K562 (cell line): ENCODE results near the gene BTBD17. TPM values are rescaled to one million over a fixed set of nuclear protein-coding genes. Genes with fewer than 3 reads are reported as not detected.

Experiments
- ATAC-seq: fragments of 200-7000 bp; cut with Tn5 transposase; 3 replicates; pipeline ENCODE4 v1.9.1; 2020; ENCODE audit warnings: moderate library complexity
- BruUV-seq: library from RNA; stranded (reverse); fragments of 400-500 nt; replicated peaks from 2 replicates; lab custom pipeline; 2021; lab: Mats Ljungman, UMichigan
- CTCF ChIA-PET: fragments of 300-600 bp; formaldehyde crosslinking; extraction: SDS; loops from one replicate; lab custom pipeline; 2021; ENCODE audit warnings: low intra/inter-chr PET ratio; lab: Yijun Ruan, JAX
- POLR2A ChIA-PET: fragments of 300-600, 350-650 bp; sonication (Branson Sonifier 250); formaldehyde crosslinking; extraction: SDS; loops from one replicate; lab custom pipeline; 2021; ENCODE audit warnings: antibody characterized with exemption, inconsistent platforms; lab: Yijun Ruan, JAX
- DNase-seq, 4 experiments: peaks; one replicate each; pipeline versions ENCODE4 v3.0.0 to v3.0.0-alpha.2; 2011 to 2018; ENCODE audit warnings: low spot score in 3 of 4, mixed read lengths in 3 of 4; ENCODE audit errors: extremely low read depth in 1 of 4
- FAIRE-seq: peaks from 2 replicates; lab custom pipeline; 2011; peaks lifted over from hg19 to GRCh38; lab: Jason Lieb, UNC
- H2AFZ ChIP-seq: 2 replicates; pipeline ENCODE4 v1.6.0; 2011; ENCODE audit warnings: low read depth, low read length, control low read depth, inconsistent platforms
- H3K27ac ChIP-seq: fragments of 200-600 bp; 3 replicates; pipeline ENCODE4 v1.8.0; 2011; ENCODE audit warnings: low read depth, mild to moderate bottlenecking, control low read depth, inconsistent platforms, low read length, moderate library complexity, mixed read lengths; ENCODE audit errors: extremely low read depth
- H3K27me3 ChIP-seq, 2 experiments: fragments of 300-600 bp in 1 of 2; 2 replicates in 1 of 2; 3 replicates in 1 of 2; pipeline versions ENCODE4 v1.6.0 to v1.8.0; 2011; ENCODE audit warnings: inconsistent platforms in 2 of 2, low read length in 2 of 2, mild to moderate bottlenecking in 1 of 2, mixed read lengths in 1 of 2, moderate library complexity in 1 of 2; ENCODE audit not compliant: control insufficient read depth in 2 of 2, insufficient read depth in 2 of 2
- H3K36me3 ChIP-seq: fragments of 300-600 bp; 3 replicates; pipeline ENCODE4 v1.8.0; 2011; ENCODE audit warnings: mild to moderate bottlenecking, low read length, inconsistent platforms; ENCODE audit not compliant: control insufficient read depth, insufficient read depth
- H3K4me1 ChIP-seq, 2 experiments: fragments of 200-600 bp in 1 of 2; replicated peaks in 1 of 2; 2 replicates in 1 of 2; 3 replicates in 1 of 2; pipeline versions ENCODE4 v1.5.1 to v1.8.0; 2011; ENCODE audit warnings: inconsistent platforms in 2 of 2, low read length in 2 of 2, mild to moderate bottlenecking in 1 of 2, mixed read lengths in 1 of 2, moderate library complexity in 1 of 2; ENCODE audit not compliant: control insufficient read depth in 2 of 2, insufficient read depth in 2 of 2
- H3K4me2 ChIP-seq: 2 replicates; pipeline ENCODE4 v1.6.1; 2011; ENCODE audit warnings: low read length, control low read depth, inconsistent platforms, mixed read lengths; ENCODE audit not compliant: insufficient read depth
- H3K4me3 ChIP-seq: fragments of 200-600 bp; sonication (generic), shearing (Covaris generic); 2 replicates; pipeline ENCODE4 v1.5.1; 2016; ENCODE audit warnings: control low read depth, inconsistent platforms
- H3K79me2 ChIP-seq: fragments of 200-600 bp; 3 replicates; pipeline ENCODE4 v1.8.0; 2011; ENCODE audit warnings: low read length, inconsistent platforms; ENCODE audit not compliant: control insufficient read depth, insufficient read depth
- H3K9ac ChIP-seq, 2 experiments: 2 replicates each; pipeline versions ENCODE4 v1.6.0 to v1.6.1; 2011; ENCODE audit warnings: low read depth in 2 of 2, low read length in 2 of 2, control low read depth in 1 of 2, inconsistent platforms in 1 of 2, mild to moderate bottlenecking in 1 of 2, mixed read lengths in 1 of 2; ENCODE audit not compliant: insufficient read depth in 1 of 2
- H3K9me1 ChIP-seq: one replicate; pipeline ENCODE4 v1.6.0; 2011; ENCODE audit warnings: inconsistent platforms, mild to moderate bottlenecking, low read length, moderate library complexity; ENCODE audit not compliant: control insufficient read depth, insufficient read depth
- H3K9me3 ChIP-seq: replicated peaks from 2 replicates; pipeline ENCODE4 v1.5.1; 2011; ENCODE audit warnings: low read depth, low read length, inconsistent platforms; ENCODE audit not compliant: control insufficient read depth, insufficient read depth
- H4K20me1 ChIP-seq: replicated peaks from 2 replicates; pipeline ENCODE4 v1.6.1; 2011; ENCODE audit warnings: low read length, inconsistent platforms, mixed read lengths; ENCODE audit not compliant: control insufficient read depth, insufficient read depth
- CTBP1 ChIP-seq: fragments of 450-650 bp; IDR thresholded peaks from 2 replicates; pipeline ENCODE4 v1.6.1; 2016; ENCODE audit warnings: borderline replicate concordance
- EGR1 ChIP-seq: fragments of 450-650 bp; conservative IDR thresholded peaks from 2 replicates; pipeline ENCODE4 v1.6.1; 2017; ENCODE audit warnings: mild to moderate bottlenecking
- GABPB1 ChIP-seq: sonication (generic); formaldehyde crosslinking; IDR thresholded peaks from 2 replicates; pipeline ENCODE4 v1.8.0; 2022; ENCODE audit warnings: mild to moderate bottlenecking, missing genetic modification reagents
- GTF2F1 ChIP-seq: IDR thresholded peaks from 2 replicates; pipeline ENCODE4 v1.6.1; 2011; ENCODE audit warnings: low read depth, low read length, improper control_type of control experiment
- HDAC6 ChIP-seq: IDR thresholded peaks from 2 replicates; pipeline ENCODE4 v1.6.1; 2012; ENCODE audit warnings: low read depth, mild to moderate bottlenecking, control low read depth, inconsistent platforms, low read length, moderate library complexity
- MAZ ChIP-seq, 2 experiments: fragments of 450-650 bp in 1 of 2; sonication (generic) in 1 of 2; formaldehyde crosslinking; IDR thresholded peaks in 1 of 2; conservative IDR thresholded peaks in 1 of 2; 2 replicates each; pipeline versions ENCODE4 v1.4.0 to v1.5.0; 2020; ENCODE audit warnings: mild to moderate bottlenecking in 1 of 2, missing genetic modification reagents in 1 of 2
- MIER1 ChIP-seq: fragments of 450-650 bp; IDR thresholded peaks from 2 replicates; pipeline ENCODE4 v1.6.1; 2016; ENCODE audit warnings: antibody characterized with exemption, mild to moderate bottlenecking, low read depth
- ZNF121 ChIP-seq: sonication (generic); formaldehyde crosslinking; conservative IDR thresholded peaks from 2 replicates; pipeline ENCODE4 v1.8.0; 2022; ENCODE audit warnings: missing genetic modification reagents
- ZNF77 ChIP-seq: fragments of 250-450 bp; sonication (Bioruptor Pico); IDR thresholded peaks from 2 replicates; pipeline ENCODE4 v1.5.0; 2020
- WGBS: fragments of 100-300 bp; shearing (Covaris generic); methylation state at CpG from one replicate; pipeline ENCODE4 v1.1.6; 2016; ENCODE audit warnings: low coverage, mixed read lengths; ENCODE audit not compliant: insufficient coverage; ENCODE audit errors: missing lambda C conversion rate; 5-methylcytosine and 5-hydroxymethylcytosine counted together
- in situ Hi-C: fragments of 300-500 bp; cut with MboI; formaldehyde crosslinking; loops from 4 replicates; pipeline ENCODE4 v1.15.0; 2018; ENCODE audit warnings: inconsistent platforms, mixed read lengths
- intact Hi-C: fragments of 100-400 bp; cut with micrococcal nuclease; formaldehyde crosslinking; loops from 2 replicates; pipeline ENCODE4 v1.14.2; 2022
- polyA plus RNA-seq, 8 experiments: library from polyadenylated mRNA; depleted of rRNA in 4 of 8; stranded (reverse) in 5 of 8; unstranded in 3 of 8; fragments of >200 nt; fragmentation: Nextera tagmentation in 2 of 8; fragmentation: Illumina TruSeq in 1 of 8; extraction: Ambion mirVana in 2 of 8; extraction: Trizol in 1 of 8; gene quantifications; 2 replicates each; pipeline versions ENCODE4 v1.2.1 to v1.2.3, GENCODE V29; 2011 to 2014; ENCODE audit warnings: inconsistent platforms in 1 of 8, missing spikeins in 1 of 8
- total RNA-seq, 7 experiments: library from RNA; depleted of rRNA in 6 of 7; stranded (reverse); fragments of >200 nt in 6 of 7; fragmentation: Illumina TruSeq in 2 of 7; extraction: Trizol in 2 of 7; gene quantifications; 2 replicates each; pipeline versions ENCODE4 v1.2.1 to v1.2.3, GENCODE V29; 2011 to 2021; ENCODE audit warnings: low replicate concordance in 1 of 7
- TF ChIP-seq, protein P1 (sequence below): fragments of 250-450 bp; sonication (Bioruptor Pico); IDR thresholded peaks from 2 replicates; pipeline ENCODE4 v1.4.0; 2020; ENCODE audit warnings: mild to moderate bottlenecking, moderate library complexity, borderline replicate concordance
- TF ChIP-seq, protein P2 (sequence below): fragments of 450-650 bp; IDR thresholded peaks from 2 replicates; pipeline ENCODE4 v1.6.1; 2017; ENCODE audit warnings: antibody characterized with exemption
- TF ChIP-seq, protein P3 (sequence below): fragments of 200-800 bp; sonication (Bioruptor generic); IDR thresholded peaks from 2 replicates; pipeline ENCODE4 v1.6.1; 2017; ENCODE audit warnings: missing genetic modification characterization, missing compliant biosample characterization

The BTBD17 gene
- total and polyA plus RNA-seq, 9 of the 15 experiments (the other 6 are each of a cell fraction or from before 2014, with no cell fraction given): not detected

DNA sequence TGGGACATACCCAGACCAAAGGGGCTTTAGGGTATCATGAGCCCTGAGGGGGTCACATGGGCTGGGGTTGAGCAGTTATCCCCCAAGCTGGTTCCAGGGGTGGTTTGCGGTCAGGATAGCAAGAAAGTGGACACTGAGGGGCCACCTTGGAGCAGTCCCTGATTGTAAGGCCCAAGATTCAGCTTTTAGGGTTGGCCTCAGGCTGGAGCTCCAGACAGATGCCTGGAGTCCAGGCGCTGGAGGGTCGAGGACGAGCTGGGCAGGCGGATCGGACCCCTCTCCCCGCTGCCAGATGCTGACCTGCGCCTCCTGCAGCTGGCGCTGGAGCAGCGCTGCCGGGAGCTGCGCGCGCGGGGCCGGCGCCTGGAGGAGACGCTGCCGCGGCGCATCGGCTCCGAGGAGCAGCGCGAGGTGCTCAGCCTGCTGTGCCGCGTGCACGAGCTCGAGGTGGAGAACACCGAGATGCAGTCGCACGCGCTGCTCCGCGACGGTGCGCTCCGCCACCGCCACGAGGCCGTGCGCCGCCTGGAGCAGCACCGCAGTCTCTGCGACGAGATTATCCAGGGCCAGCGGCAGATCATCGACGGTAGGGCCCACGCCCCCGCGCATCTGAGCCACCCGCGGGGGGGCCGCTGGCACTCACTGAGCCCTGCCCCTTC, 10.0 kb downstream of the BTBD17 start:
- 3% methylated on average over 33 of the region's 55 CpGs for WGBS
- H3K27ac ChIP-seq: no peak overlapping the region
- H2AFZ ChIP-seq: no peak overlapping the region
- ChIA-PET CTCF (no interaction called here), POLR2A (interaction anchor here (0.9 to 1.3 kb wide), 2 partner anchors 46 to 147 kb away, joined by 3 to 6 read pairs; no protein-coding TSS in a partner anchor)
- no peaks in the 10 kb centered on the region for H3K79me2 ChIP-seq
- no TSS peak for BruUV-seq
- ATAC-seq: peak; percentile 62
- intact Hi-C loops (no loop called here), in situ Hi-C loops (loop anchor here (5.0 kb wide), 1 partner anchor 139 kb away; the partner anchor contains the start of gene TTYH2)
- no peak overlapping the region for H3K4me3 ChIP-seq
- H3K36me3 ChIP-seq: no peaks in the 10 kb centered on the region
- peaks cover 43 to 96% of the 10 kb centered on the region in 2 experiments for H3K27me3 ChIP-seq
- no peaks in the 10 kb centered on the region for H3K9me1 ChIP-seq
- FAIRE-seq: no peak
- DNase-seq: peak; percentile 31 to 48 (median 38)
- no peaks in the 10 kb centered on the region for H3K9me3 ChIP-seq
- H3K4me2 ChIP-seq: no peak overlapping the region
- peaks cover 0 to 36% of the 10 kb centered on the region in 2 experiments; a peak in 2 of 5 replicates for H3K4me1 ChIP-seq
- H4K20me1 ChIP-seq: peaks cover 7% of the 10 kb centered on the region; the same call in 1 of the 2 replicates
- no peak overlapping the region for H3K9ac ChIP-seq
- TF ChIP-seq MIER1: no peak
- TF ChIP-seq ZNF77 (CRISPR knock-in tag): no peak
- peak; percentile 52; the same call in 1 of the 2 replicates for TF ChIP-seq CTBP1
- no peak for TF ChIP-seq GTF2F1
- TF ChIP-seq EGR1: peak; percentile 35
- 0 out of 2 replicates have a peak, but pooled peaks have one; percentile 74 for TF ChIP-seq HDAC6
- no peak for TF ChIP-seq MAZ (CRISPR knock-in tag; conservative IDR thresholded peaks at IDR 0.05 in 1 of 2, IDR thresholded peaks at IDR 0.05 in 1 of 2)
- TF ChIP-seq, protein P1, sequence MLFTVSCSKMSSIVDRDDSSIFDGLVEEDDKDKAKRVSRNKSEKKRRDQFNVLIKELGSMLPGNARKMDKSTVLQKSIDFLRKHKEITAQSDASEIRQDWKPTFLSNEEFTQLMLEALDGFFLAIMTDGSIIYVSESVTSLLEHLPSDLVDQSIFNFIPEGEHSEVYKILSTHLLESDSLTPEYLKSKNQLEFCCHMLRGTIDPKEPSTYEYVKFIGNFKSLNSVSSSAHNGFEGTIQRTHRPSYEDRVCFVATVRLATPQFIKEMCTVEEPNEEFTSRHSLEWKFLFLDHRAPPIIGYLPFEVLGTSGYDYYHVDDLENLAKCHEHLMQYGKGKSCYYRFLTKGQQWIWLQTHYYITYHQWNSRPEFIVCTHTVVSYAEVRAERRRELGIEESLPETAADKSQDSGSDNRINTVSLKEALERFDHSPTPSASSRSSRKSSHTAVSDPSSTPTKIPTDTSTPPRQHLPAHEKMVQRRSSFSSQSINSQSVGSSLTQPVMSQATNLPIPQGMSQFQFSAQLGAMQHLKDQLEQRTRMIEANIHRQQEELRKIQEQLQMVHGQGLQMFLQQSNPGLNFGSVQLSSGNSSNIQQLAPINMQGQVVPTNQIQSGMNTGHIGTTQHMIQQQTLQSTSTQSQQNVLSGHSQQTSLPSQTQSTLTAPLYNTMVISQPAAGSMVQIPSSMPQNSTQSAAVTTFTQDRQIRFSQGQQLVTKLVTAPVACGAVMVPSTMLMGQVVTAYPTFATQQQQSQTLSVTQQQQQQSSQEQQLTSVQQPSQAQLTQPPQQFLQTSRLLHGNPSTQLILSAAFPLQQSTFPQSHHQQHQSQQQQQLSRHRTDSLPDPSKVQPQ (CRISPR knock-in tag): no peak
- TF ChIP-seq GABPB1 (CRISPR knock-in tag): 0 out of 2 replicates have a peak, but pooled peaks have one; percentile 20
- TF ChIP-seq, protein P2, sequence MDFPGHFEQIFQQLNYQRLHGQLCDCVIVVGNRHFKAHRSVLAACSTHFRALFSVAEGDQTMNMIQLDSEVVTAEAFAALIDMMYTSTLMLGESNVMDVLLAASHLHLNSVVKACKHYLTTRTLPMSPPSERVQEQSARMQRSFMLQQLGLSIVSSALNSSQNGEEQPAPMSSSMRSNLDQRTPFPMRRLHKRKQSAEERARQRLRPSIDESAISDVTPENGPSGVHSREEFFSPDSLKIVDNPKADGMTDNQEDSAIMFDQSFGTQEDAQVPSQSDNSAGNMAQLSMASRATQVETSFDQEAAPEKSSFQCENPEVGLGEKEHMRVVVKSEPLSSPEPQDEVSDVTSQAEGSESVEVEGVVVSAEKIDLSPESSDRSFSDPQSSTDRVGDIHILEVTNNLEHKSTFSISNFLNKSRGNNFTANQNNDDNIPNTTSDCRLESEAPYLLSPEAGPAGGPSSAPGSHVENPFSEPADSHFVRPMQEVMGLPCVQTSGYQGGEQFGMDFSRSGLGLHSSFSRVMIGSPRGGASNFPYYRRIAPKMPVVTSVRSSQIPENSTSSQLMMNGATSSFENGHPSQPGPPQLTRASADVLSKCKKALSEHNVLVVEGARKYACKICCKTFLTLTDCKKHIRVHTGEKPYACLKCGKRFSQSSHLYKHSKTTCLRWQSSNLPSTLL: no peak
- TF ChIP-seq ZNF121: no peak
- TF ChIP-seq, protein P3, sequence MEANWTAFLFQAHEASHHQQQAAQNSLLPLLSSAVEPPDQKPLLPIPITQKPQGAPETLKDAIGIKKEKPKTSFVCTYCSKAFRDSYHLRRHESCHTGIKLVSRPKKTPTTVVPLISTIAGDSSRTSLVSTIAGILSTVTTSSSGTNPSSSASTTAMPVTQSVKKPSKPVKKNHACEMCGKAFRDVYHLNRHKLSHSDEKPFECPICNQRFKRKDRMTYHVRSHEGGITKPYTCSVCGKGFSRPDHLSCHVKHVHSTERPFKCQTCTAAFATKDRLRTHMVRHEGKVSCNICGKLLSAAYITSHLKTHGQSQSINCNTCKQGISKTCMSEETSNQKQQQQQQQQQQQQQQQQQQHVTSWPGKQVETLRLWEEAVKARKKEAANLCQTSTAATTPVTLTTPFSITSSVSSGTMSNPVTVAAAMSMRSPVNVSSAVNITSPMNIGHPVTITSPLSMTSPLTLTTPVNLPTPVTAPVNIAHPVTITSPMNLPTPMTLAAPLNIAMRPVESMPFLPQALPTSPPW (CRISPR knock-in tag): peak; percentile 46
